ENCODE results near the gene TMEFF2. TPM values are rescaled to one million over a fixed set of nuclear protein-coding genes. Genes with fewer than 3 reads are reported as not detected.

Gene TMEFF2
- total RNA-seq, 2 experiments from 2014 or later: not detected

- ChIA-PET POLR2A (no interaction called here), CTCF (interaction anchor here (1.8 kb wide), 1 partner anchor 134 kb away, joined by 5 read pairs; no protein-coding TSS in a partner anchor)
- Mint-ChIP-seq H3K4me1 (no peaks in the 10 kb centered on the region), H3K27me3 (peaks cover 6% of the 10 kb centered on the region), H3K4me3 (no peak overlapping the region), H3K27ac (no peak overlapping the region), H3K9me3 (ENCODE audit: low read depth) (no peaks in the 10 kb centered on the region), H3K36me3 (ENCODE audit: low read depth) (no peaks in the 10 kb centered on the region)
- intact Hi-C loops (cut with DNase I, micrococcal nuclease): no loop called here
- DNase-seq (peak; percentile 31), ATAC-seq (peak; percentile 63)
These were observed 165.6 kb downstream of the TMEFF2 start for GRCh38 chr2:192029089-192029488.

DNA sequence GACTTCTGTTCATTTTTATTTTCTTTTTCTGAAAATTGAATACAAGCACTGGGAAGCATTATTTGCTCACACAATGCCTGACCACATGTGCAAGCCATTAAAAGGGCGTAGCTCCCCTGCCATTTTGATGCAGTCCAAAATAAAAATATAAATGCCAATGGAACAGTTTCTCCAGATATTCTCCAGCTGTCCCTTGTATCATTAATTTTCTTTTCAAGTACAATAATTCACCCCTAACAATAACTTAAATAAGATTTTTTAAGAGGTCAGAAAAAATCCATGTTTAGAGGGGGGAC lies 168.0 kb downstream of the TMEFF2 start:
- DNase-seq (no peak), ATAC-seq (no peak)
- no peaks in the 10 kb centered on the region for H3K4me1 Mint-ChIP-seq
- no peaks in the 10 kb centered on the region for H3K36me3 Mint-ChIP-seq (ENCODE audit: low read depth)
- no peak overlapping the region for H3K4me3 Mint-ChIP-seq
- CTCF ChIA-PET: no interaction called here
- POLR2A ChIA-PET: no interaction called here
- peaks cover 5% of the 10 kb centered on the region for H3K27me3 Mint-ChIP-seq
- no peak overlapping the region for H3K27ac Mint-ChIP-seq
- intact Hi-C loops (cut with DNase I, micrococcal nuclease): no loop called here
- no peaks in the 10 kb centered on the region for H3K9me3 Mint-ChIP-seq (ENCODE audit: low read depth)

DNA sequence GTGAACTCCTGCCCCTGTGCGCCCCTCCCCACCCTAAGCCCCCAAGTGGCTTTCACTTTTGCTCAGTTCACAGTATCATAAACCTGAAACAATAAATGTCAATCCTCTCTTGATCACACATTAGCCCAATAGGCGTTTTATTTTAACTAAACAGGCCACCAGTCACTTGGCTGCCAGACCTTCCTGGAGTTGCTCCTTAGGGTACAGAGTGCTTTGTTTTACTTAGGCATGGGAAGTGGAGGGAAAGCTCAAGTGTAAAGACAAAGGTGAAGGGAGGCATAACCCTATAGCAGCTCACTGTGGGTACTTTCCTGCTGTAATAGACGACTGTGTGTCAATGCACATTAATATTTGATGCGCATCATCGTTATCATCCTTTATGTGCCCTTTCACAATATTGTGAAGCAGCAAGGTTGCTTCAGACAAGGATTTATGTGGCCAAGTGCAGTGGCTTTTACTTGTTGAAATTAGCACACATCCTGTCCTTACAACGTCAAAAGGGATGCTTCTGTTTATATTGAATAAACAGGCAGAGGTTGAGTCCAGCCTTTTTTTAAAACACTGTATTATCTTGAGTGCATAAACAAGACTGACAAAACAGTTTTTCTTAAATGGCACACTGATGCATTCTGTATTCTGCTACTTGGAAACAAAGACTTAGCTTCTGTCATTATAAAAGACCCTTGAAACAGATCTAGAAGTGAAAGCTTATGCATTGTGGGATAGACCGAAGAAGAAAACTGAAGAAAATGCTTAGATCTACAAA lies 168.5 kb downstream of the TMEFF2 start:
- peaks cover 8% of the 10 kb centered on the region for H3K27me3 Mint-ChIP-seq
- ChIA-PET CTCF (no interaction called here), POLR2A (no interaction called here)
- H3K4me3 Mint-ChIP-seq: no peak overlapping the region
- no peaks in the 10 kb centered on the region for H3K9me3 Mint-ChIP-seq (ENCODE audit: low read depth)
- no peaks in the 10 kb centered on the region for H3K4me1 Mint-ChIP-seq
- H3K36me3 Mint-ChIP-seq (ENCODE audit: low read depth): no peaks in the 10 kb centered on the region
- H3K27ac Mint-ChIP-seq: no peak overlapping the region
- no peak for ATAC-seq
- no peak for DNase-seq
- intact Hi-C loops (cut with DNase I, micrococcal nuclease): no loop called here

DNA sequence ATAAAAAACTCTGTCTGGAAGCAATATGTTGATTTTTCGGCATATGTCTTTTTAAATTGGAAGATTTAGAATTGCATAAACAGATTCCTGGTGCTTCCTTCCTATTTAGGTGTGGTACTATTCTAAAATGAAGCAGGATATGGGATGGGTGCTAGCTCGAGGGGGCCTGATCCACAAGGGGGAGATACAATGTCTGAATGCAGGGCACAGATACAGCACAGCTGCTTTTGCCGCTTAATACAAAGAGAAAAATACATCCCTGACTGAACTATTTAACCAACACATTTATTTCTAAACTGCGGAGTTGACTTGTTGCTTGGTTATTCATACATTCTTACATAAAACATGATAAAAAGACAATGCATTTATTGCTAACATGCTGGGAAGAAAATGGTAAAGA lies 169.1 kb downstream of the TMEFF2 start:
- DNase-seq (no peak), ATAC-seq (no peak)
- Mint-ChIP-seq H3K4me1 (no peaks in the 10 kb centered on the region), H3K27me3 (peaks cover 7% of the 10 kb centered on the region), H3K4me3 (no peak overlapping the region), H3K36me3 (ENCODE audit: low read depth) (no peaks in the 10 kb centered on the region), H3K27ac (no peak overlapping the region), H3K9me3 (ENCODE audit: low read depth) (no peaks in the 10 kb centered on the region)
- POLR2A ChIA-PET: no interaction called here
- intact Hi-C loops (cut with DNase I, micrococcal nuclease): no loop called here
- CTCF ChIA-PET: no interaction called here

DNA sequence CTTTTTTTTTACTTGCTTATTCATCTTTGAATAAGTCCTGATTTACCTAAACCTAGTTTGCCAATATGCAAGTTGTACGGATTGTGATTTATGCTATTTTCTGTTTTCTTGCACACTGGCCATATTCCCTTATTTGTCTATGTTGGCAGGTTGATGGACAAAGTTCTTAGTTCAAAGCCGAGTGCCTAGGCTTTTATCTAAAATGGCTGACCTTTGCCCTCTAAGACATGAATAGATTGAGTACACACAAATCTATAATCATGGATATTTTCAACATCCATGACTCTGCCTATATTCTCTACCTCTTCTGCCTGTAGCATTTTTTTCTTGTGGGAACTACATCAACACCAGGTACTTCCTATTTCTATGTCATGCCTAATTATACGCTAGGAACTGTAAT lies 171.7 kb downstream of the TMEFF2 start:
- Mint-ChIP-seq H3K36me3 (ENCODE audit: low read depth) (no peaks in the 10 kb centered on the region), H3K27me3 (peaks cover 3% of the 10 kb centered on the region), H3K4me1 (no peaks in the 10 kb centered on the region), H3K4me3 (no peak overlapping the region), H3K27ac (no peak overlapping the region), H3K9me3 (ENCODE audit: low read depth) (no peaks in the 10 kb centered on the region)
- ChIA-PET CTCF (interaction anchor here (0.5 kb wide), 1 partner anchor 25 kb away, joined by 3 read pairs; no protein-coding TSS in a partner anchor), POLR2A (no interaction called here)
- DNase-seq: no peak
- ATAC-seq: no peak
- intact Hi-C loops (cut with DNase I, micrococcal nuclease): no loop called here

DNA sequence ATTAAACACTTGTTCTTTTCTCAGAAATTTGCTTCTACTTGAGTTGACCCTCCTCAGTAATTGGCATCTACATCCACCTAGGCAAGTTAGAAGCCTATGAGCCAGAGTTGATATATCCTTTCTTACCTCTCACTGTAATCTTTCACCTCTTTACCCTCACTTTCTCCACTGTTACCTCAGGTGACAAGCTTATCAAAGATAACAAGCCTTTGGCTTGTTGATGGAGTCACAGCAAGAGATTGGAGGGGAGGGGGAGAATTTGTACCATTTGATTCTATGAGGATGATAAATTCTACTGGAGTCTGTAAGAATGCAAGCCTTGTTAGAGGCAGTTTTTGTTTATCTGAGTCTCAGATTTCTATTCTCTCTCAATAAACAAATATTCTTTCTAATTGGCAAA lies 176.9 kb downstream of the TMEFF2 start:
- peaks cover 3% of the 10 kb centered on the region for H3K27me3 Mint-ChIP-seq
- no peaks in the 10 kb centered on the region for H3K36me3 Mint-ChIP-seq (ENCODE audit: low read depth)
- ChIA-PET POLR2A (no interaction called here), CTCF (interaction anchor here (1.4 kb wide), 1 partner anchor 205 kb away, joined by 3 read pairs; no protein-coding TSS in a partner anchor)
- H3K4me3 Mint-ChIP-seq: no peak overlapping the region
- ATAC-seq: no peak
- H3K27ac Mint-ChIP-seq: no peak overlapping the region
- H3K4me1 Mint-ChIP-seq: no peaks in the 10 kb centered on the region
- DNase-seq: no peak
- intact Hi-C loops (cut with DNase I, micrococcal nuclease): no loop called here
- no peaks in the 10 kb centered on the region for H3K9me3 Mint-ChIP-seq (ENCODE audit: low read depth)

DNA sequence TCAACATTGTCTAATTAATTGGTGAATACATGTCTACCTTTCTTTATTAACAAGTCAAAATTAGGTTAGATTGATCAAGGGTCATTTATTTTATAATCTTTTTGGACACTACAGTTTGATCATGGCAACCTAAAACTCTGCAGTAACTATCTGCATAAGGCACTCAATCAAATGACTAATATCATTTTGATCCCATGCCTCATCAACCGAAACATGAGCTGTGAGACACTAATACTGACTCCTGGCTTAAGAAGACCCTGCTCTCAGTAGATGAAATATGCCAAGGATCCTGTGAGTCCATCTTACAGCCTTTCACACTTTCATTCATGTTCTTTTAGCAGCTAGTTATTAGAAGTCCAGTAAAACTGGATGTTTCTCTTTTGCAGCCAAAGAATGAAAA lies 178.5 kb downstream of the TMEFF2 start:
- Mint-ChIP-seq H3K27ac (no peak overlapping the region), H3K36me3 (ENCODE audit: low read depth) (no peaks in the 10 kb centered on the region), H3K9me3 (ENCODE audit: low read depth) (no peaks in the 10 kb centered on the region), H3K4me1 (no peaks in the 10 kb centered on the region), H3K27me3 (no peaks in the 10 kb centered on the region), H3K4me3 (no peak overlapping the region)
- POLR2A ChIA-PET: no interaction called here
- ATAC-seq (no peak), DNase-seq (no peak)
- CTCF ChIA-PET: no interaction called here
- intact Hi-C loops (cut with DNase I, micrococcal nuclease): no loop called here

DNA sequence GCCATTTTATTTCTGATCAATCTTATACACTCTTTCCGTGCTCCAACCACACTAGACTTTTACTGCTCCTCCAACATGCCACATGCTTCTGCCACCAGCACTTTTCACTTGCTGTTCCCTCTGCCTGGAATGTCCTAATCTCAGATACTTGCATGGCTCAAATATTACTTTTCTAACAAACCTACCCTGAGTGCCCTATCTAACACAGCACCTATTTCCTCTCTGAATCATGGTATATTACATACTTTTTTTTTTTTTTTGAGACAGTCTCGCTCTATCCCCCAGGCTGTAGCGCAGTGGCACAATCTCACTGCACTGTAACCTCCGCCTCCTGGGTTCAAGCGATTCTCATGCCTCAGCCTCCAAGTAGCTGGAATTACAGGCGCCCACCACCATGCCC lies 181.5 kb downstream of the TMEFF2 start:
- no peak for ATAC-seq
- Mint-ChIP-seq H3K27ac (no peak overlapping the region), H3K4me1 (no peaks in the 10 kb centered on the region), H3K4me3 (no peak overlapping the region), H3K36me3 (ENCODE audit: low read depth) (no peaks in the 10 kb centered on the region), H3K9me3 (ENCODE audit: low read depth) (no peaks in the 10 kb centered on the region), H3K27me3 (peaks cover 2% of the 10 kb centered on the region)
- POLR2A ChIA-PET: no interaction called here
- CTCF ChIA-PET: no interaction called here
- intact Hi-C loops (cut with DNase I, micrococcal nuclease): no loop called here
- DNase-seq: no peak

GRCh38 chr2:192011196-192011595 lies 183.5 kb downstream of the TMEFF2 start:
- Mint-ChIP-seq H3K27me3 (peaks cover 5% of the 10 kb centered on the region), H3K36me3 (ENCODE audit: low read depth) (no peaks in the 10 kb centered on the region), H3K4me3 (no peak overlapping the region), H3K4me1 (no peaks in the 10 kb centered on the region), H3K9me3 (ENCODE audit: low read depth) (no peaks in the 10 kb centered on the region), H3K27ac (no peak overlapping the region)
- intact Hi-C loops (cut with DNase I, micrococcal nuclease): no loop called here
- DNase-seq (no peak), ATAC-seq (no peak)
- ChIA-PET POLR2A (no interaction called here), CTCF (interaction anchor here (0.6 to 1.5 kb wide), 4 partner anchors 9 to 450 kb away, joined by 3 to 4 read pairs (median 3); no protein-coding TSS in a partner anchor)

DNA sequence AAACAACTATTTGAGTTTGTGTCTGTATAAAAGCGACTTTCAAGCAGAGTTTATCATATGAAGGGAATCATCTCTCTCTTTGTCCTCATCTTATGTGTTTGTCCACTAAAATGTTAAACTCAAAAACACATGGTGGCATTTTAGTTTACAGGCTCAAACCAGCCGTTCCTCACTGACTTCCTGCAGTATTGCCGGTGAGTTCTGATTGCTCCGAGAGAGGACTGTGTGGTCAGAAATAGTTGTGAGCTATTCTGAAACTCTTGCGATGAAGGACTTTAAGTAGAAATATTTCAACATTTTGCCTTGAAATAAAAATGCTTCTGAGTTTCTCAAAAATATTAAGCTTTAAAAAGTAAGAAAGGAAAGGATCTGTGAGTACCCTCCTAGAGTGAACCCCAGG lies 184.7 kb downstream of the TMEFF2 start:
- Mint-ChIP-seq H3K36me3 (ENCODE audit: low read depth) (no peaks in the 10 kb centered on the region), H3K4me3 (no peak overlapping the region), H3K27me3 (peaks cover 5% of the 10 kb centered on the region), H3K4me1 (no peaks in the 10 kb centered on the region), H3K27ac (no peak overlapping the region), H3K9me3 (ENCODE audit: low read depth) (no peaks in the 10 kb centered on the region)
- ATAC-seq: no peak
- ChIA-PET POLR2A (no interaction called here), CTCF (no interaction called here)
- intact Hi-C loops (cut with DNase I, micrococcal nuclease): no loop called here
- DNase-seq: no peak

DNA sequence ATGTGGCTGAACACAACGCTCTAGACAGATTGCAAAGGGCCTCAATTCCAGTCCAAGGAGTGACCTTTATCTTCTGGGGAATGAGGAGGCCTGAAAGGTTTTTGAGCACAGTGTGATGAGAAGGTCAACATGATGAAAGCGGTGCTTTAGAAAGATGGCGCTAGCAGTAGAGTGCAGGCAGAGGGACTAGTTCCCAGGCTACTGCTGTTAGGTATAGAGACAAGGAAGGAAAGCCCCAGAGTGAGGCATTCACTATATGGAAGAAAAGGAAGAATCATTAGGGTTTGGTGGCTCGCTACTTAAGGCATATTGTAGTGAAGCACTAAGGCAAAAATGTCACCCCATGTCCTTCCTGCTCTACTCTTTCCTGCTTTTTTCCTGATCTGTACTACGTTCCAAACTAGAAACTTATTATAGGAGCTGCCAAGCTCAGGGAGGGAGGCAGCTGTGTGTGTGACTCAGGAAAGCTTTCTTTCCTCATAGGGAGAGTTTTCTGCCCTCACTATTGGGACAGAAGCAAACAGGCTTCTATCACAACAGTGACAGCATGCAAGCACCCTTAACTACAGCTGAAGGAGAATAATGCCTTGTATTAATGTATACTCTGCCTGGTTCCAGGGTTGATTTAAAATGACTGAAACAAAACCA lies 187.0 kb downstream of the TMEFF2 start:
- no peak for ATAC-seq
- Mint-ChIP-seq H3K27ac (no peak overlapping the region), H3K27me3 (peaks cover 5% of the 10 kb centered on the region), H3K36me3 (ENCODE audit: low read depth) (no peaks in the 10 kb centered on the region), H3K9me3 (ENCODE audit: low read depth) (no peaks in the 10 kb centered on the region), H3K4me1 (no peaks in the 10 kb centered on the region), H3K4me3 (no peak overlapping the region)
- ChIA-PET POLR2A (interaction anchor here (0.6 kb wide), 1 partner anchor 11 kb away, joined by 4 read pairs; no protein-coding TSS in a partner anchor), CTCF (interaction anchor here (1.5 kb wide), 1 partner anchor 12 kb away, joined by 4 read pairs; no protein-coding TSS in a partner anchor)
- intact Hi-C loops (cut with DNase I, micrococcal nuclease): no loop called here
- no peak for DNase-seq

DNA sequence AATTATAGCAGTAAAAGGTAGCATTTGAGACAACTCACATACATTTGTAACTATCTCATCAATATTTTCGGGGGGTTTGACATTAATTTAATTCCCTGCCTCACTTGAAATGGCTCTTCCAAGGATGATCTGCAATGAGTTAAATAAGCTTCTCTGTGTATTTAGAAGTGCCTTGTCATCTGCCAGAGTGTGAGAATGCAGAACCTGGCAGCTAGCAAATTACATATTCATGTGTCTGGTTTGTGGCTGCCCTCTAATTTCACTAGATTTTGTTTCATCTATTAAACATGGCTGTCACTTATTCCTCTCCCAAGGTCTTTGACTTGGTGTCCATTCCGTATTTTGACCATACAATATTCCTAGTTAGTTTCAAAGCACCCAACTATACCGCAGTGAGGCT lies 189.5 kb downstream of the TMEFF2 start:
- intact Hi-C loops (cut with DNase I, micrococcal nuclease): no loop called here
- Mint-ChIP-seq H3K9me3 (ENCODE audit: low read depth) (no peaks in the 10 kb centered on the region), H3K36me3 (ENCODE audit: low read depth) (no peaks in the 10 kb centered on the region), H3K27me3 (peaks cover 3% of the 10 kb centered on the region), H3K4me1 (no peaks in the 10 kb centered on the region), H3K4me3 (no peak overlapping the region), H3K27ac (no peak overlapping the region)
- no peak for DNase-seq
- ChIA-PET CTCF (interaction anchor here (0.6 to 1.0 kb wide), 2 partner anchors 26 to 158 kb away, joined by 3 read pairs; no protein-coding TSS in a partner anchor), POLR2A (no interaction called here)
- ATAC-seq: no peak
